GM21825 (cell line): ENCODE measurements around the gene TMEM9B.
"Not testable (repeated sequence)": the region's sequence is repeated elsewhere in the genome, so short reads cannot be mapped to it uniquely, and the experiment has no call there.

Source experiments
- ATAC-seq: cut with Tn5 transposase; IDR thresholded peaks from one replicate; pipeline ENCODE4 v1.9.1; 2021; ENCODE audit warnings: mild to moderate bottlenecking, moderate library complexity; ENCODE audit not compliant: unreplicated experiment

TMEM9B gene

DNA sequence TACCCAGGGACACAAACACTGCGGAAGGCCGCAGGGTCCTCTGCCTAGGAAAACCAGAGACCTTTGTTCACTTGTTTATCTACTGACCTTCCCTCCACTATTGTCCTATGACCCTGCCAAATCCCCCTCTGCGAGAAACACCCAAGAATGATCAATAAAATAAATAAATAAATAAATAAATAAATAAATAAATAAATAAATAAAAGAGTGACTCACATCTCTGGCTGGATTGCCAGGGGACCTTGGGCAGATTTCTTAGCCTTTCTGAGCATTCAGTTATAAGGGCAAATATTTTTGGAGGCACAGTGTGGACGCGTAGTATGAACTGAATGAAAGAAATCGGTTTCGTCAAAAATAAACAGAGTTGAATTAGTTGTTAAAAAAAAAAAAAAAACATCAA is 15.1 kb upstream of the TMEM9B start:
- not testable (repeated sequence) for ATAC-seq

GRCh38 chr11:8973121-8973520 is 8.9 kb upstream of the TMEM9B start:
- ATAC-seq = no peak

GRCh38 chr11:8971924-8972316 is 7.7 kb upstream of the TMEM9B start:
- ATAC-seq = no peak

DNA sequence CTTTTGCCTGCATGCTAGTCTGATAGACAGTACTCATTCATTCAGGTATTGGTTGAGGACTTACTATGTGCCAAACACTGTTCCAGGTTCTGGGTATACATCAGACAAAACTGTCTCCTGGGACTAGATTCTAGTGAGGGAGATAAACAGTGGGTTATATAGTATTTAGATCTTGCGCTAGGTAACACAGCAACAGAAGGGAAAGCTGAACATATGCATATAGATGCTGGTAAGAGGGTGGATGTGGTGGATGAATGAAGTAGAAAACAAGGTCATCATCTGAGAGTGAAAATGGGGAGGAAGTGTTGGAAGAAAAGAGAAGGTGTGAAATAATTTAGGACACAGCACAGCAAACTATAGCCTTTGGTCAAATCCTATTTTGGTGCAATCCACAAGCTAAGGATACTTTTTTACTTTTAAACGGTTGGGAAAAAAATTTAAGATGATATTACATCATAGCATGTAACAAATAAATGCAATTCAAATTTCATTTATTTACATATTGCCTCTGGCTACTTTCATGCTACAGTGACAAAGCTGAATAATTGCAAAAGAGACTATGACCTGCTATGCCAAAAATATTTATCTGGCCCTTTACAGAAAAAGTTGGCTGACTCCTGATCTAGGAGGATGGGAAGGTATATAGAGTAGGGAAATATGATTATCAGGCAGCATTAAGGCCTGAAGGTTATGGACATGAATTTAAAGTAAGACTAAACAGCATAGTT is 7.1 kb upstream of the TMEM9B start:
- ATAC-seq = no peak

GRCh38 chr11:8967184-8967583 is 2.9 kb upstream of the TMEM9B start:
- ATAC-seq = no peak

DNA sequence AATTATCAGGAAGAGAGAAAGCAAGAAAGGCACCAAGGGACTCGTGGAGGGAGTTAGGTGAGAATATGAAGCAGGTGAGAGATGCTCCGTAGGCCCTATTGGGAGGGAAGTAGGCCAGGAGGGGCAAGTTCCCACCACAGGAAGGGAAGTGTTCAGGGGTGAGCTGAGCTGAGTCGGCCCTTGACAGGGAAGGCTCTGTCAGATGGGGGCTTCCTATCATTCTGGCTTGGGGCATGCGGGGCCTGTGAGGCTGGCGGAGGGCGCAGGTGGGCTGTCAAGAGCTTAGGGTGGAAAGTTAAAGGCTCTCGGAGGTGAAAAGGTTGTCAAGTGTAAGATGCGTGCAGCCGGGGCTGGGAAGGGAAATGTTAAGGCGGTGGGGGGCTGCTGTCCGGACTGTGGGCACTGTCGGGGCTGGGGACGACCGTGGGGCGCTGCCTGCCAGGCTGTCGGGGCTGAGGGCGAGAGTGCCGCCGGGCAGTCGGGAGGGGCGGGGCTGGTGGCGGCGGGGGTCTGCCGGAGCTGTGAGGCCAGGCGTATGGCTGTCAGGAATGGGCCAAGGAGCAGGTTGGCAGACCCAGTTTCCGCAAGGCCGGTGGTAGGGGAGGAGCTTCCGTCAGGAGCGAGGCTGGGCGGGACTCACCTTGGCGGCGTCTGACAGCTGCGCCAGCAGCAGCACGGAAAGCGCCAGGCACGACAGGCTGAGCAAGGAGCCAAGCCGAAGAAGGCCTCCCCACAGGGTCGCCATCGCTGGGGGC is 496 bp downstream of the TMEM9B start:
- peak; percentile 62 for ATAC-seq

DNA sequence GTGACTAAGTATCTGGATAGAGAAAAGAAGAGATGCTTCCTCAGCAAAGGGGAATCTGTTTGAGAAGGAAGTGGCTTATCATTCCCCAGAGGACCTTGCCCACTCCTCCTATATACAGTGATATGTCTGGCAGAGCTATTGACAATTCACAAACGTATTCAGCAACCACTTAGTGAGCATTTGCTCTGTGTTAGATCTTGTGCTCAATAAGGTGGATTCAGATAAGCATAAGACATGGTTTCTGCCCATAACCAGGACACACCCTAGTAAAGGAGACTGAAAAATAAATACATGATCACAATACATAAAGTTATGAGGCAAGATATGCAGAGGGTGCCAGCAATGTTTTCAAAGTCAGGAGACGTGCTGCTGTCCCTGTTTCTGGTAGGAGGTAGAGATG is 1.4 kb downstream of the TMEM9B start:
- ATAC-seq = no peak

- ATAC-seq = no peak
Measured at GRCh38 chr11:8961401-8961800, 2.8 kb downstream of the TMEM9B start.

DNA sequence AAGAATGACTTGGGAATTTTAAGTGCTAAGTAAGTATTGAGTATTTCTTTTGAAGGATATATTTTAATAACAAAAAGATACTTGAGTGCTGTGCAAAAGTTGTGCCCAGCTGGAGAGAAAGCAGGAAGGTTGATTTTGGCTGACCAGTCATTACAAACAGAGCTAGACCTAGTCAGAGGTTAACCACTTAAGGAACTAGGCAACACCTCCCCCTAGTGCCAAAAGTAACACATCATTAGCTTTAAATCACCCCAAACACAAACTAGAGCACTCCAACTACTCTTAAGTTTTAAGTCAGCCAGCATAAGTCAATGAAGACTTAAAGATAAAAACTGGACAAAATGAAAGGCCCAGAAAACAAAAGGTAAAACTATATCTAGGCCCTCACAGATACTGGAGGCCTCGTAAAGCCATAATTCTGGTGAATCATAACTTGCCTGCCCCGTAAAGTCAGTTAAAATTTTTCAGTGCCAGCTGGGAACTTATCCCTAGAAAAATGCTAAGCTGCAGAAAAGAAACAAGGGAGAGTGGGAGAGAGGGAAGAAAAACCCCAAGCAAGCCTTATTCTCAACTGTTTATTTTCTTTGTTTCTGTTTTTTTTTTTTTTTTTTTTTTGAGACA is 4.6 kb downstream of the TMEM9B start:
- ATAC-seq = peak; percentile 39

- ATAC-seq = no peak
Measured at GRCh38 chr11:8956860-8957259, 7.4 kb downstream of the TMEM9B start.

DNA sequence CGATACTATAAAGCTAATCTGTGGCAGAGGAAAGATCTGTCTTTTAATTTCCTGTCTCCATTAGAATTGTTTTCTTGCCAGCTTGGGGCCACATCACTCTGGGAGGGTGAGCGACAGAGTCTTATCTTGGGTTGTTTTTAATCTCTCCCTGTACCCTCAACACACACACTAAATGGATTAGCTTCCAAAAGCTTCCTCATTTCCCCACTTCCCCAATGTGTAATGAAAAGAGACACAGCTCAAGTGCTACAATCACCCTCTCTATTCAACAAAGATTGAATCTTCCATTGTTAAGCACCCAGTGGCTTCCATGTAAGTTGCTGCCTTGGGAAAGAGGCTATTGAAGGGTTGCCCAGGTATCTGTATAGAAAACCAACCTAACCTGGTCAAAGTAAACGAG is 15.4 kb downstream of the TMEM9B start:
- no peak for ATAC-seq

DNA sequence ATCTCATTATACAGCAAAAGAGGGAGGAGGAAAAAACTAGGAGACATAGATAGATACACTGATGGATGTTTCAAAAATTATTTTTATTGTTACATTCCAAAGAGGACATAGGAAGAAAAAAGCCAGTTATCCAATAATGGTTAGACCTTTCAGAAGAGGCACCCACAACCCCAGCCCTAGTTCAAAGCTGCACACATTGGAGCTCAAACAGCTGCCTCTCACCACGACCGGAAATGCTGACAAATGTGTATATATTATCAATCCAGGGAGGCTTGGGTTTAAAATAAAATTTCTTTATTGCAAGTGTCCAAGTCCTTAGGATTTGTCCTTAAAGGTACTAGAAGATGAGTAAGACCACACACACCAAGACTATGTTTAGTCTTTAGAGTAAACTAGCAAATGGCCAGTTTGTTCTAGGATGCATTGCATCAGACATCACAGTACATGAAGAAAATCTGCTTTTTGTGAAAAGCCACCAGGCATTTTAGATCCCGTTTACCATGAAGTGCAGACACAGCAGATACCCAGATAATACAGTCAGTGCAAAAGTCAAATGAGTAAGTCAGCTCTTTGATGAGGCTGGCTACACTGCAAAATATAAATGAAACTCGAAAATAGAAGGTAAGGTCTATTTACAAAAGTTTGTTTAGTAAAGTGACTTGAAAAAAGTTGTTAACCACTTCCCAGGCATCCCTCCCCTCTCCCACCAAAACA is 16.9 kb downstream of the TMEM9B start:
- ATAC-seq = no peak

DNA sequence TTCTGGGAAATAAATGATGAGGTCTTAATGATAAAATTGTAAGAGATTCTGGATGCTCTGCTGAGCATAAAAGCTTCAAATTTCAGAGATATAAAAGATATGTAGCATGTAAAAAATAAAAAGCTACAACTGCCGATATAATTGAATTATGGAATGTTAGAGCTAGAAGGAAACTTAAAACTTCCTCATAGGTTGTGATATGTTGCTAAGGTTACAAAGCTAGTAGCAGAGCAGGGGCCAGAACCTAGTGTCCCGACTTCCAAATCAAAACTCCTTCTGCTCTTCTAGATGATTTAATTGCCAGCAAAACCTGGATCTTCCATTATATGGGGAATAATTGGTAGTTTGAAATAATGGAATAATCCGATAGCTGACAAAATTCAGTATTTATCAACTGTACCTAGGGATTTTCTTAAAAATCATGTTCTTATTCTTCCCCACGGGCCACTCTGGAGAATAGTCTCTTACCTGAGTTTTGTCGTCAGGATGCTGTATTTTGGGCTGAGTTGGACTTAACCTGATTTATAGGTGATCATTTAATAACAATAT is 21.6 kb downstream of the TMEM9B start, which contains the start of gene ASCL3:
Gene ASCL3, minus strand, starts transcription at position 499 of the 549 bp plus-strand sequence. CDS start 4,855 bp downstream, outside the sequence.
- no peak for ATAC-seq

DNA sequence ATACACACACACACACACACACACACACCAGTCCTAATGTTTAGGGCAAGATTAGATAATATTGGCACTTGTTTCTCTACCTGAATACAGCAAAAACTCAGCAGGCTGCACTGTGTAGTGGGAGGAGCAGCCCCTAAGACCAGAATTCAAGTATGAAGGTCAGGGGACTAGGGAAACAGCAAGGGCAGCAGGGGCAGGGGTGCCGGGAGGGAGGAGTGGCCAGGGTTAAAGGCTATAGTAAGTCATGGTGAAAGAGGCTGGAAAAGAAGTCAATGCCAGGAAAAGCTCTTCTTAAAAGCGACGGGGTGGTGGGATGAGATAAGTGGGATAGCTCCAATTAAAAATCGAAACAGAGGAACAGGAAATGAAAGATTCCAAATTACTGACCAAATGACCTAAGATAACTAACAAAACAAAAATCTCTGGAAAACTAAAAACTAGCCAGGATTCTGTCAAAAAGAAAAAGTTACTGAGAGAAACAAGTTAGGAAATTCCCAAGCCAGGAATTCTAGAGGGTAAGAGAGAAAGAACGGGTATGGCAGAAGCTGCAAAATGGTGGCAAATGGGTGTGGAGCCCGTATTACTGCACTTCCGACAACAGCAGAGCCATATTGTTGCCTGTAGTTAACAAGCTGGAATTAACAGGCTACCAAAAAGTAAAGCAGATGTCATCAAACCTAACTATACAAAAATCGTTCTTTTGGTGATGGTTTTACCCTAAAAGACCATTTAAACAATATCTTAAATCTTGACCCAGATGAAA is 22.7 kb downstream of the TMEM9B start:
- ATAC-seq = no peak

DNA sequence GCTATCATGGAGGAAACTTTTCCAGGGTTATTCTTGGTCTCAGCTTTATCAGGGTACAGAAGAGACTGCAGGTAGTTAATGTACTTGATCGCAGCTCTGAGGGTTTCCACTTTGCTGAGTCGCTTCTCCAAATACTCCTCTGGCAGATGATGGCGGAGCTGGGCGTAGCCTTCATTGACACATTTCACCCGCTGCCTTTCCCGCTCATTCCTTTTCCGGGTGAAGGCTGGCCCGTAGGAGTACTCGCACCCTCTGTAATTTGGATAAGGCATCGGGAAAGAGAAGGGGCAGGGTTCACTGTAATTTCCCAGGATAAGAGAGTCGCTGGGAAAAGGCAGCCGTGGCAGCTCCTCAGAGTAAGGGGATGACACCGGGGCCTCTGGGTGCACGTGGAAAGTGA is 26.6 kb downstream of the TMEM9B start:
- no peak for ATAC-seq

DNA sequence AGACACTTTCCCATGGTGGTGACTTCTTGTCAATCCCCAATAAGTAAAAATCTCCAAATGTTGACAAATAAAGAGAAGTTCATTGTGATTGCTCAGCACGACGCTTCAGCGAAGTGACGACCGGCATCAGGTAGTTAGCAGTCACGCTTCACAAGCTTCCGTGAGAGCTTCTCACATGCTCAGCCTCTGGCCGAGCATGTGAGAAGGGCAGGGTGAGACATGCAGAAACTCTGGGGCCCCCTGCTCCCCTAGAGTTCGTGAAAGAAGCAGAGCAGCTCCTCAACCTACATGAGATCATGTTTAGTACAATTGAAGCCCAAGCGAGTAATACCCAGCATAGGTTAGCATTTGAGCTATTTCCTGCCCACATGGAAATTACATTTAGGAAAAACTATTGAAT is 27.1 kb downstream of the TMEM9B start:
- no peak for ATAC-seq

- not testable (repeated sequence) for ATAC-seq
Measured at GRCh38 chr11:8935789-8936188, 28.5 kb downstream of the TMEM9B start.

DNA sequence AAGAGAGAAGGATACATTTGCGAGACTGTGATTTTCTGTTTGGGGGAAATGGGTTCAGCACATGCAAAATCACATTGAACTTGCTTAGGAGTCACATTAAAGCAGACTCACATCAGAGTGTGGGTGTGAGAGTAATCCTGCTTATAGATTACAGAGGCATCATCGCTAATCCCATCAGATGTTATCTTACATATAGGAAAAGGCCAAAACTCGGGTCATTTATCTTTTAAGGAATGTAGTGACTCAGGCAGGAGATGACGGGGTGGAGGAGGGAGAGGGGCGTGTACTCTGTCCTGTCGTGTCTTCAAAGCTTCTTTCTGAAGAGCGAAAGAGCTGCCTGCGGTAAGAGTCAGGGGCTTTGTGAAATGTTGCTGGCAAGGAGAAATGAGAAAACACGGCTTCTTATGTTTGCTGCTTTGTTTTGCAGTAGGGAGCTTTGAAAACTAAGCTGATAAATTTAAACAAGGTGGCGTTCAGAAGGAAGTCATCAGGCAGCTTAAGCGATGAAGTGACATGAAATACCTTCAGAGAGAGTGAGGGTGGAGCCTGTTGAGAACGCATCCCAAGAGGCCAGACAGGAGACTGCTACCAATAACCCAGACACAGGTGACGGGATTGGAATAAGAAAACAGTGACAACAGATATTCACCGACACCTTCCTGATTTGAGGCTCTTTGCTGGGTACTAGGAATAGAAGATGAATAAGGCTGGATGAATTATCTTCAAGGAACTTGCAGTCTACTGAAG is 29.3 kb downstream of the TMEM9B start:
- ATAC-seq = no peak

DNA sequence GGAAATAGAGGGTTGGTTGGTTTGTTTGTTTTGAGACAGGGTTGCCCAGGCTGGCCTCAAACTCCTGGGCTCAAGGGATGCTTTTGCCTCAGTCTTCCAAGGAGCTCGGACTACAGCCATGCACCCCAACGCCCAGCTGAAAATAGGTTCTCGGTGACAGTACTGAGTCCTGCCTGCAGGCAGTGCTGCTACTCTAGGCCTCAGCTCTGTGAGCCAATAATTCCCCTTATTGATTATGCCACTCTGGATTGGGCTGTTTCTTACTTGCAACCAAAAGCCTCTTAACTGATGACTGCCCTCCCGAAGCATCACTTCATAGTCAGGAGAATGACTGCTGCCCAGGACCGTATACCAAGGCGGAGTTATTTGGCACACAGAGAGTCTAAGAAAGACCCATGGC is 30.3 kb downstream of the TMEM9B start:
- ATAC-seq = no peak
